Left lobe of liver (tissue), 2 donors: ENCODE data around the gene TAAR9. TPM values are rescaled to one million over a fixed set of nuclear protein-coding genes. Genes with fewer than 3 reads are reported as not detected.
"Not testable (repeated sequence)": the region's sequence is repeated elsewhere in the genome, so short reads cannot be mapped to it uniquely, and the experiment has no call there.

Source experiments
- ATAC-seq: fragments of 200-7000 bp; cut with Tn5 transposase; one replicate; pipeline ENCODE4 v1.9.1; 2020; ENCODE audit warnings: mild to moderate bottlenecking, moderate library complexity
- DNase-seq: peaks from one replicate; pipeline ENCODE4 v3.0.0-alpha.2; 2020; ENCODE audit warnings: low spot score
- total RNA-seq: library from RNA; stranded (reverse); gene quantifications from one replicate; pipeline ENCODE4 v1.2.1, GENCODE V29; 2021
- donor health status: DM: no; HTN: no; CAD: no; lungs with moderate emphysema.
- donor health status: DM: no; HTN: yes; CAD: no.

TAAR9 gene
- total RNA-seq, 1 donor from 2014 or later, result not detected

GRCh38 chr6:132513831-132514545 is 24.1 kb upstream of the TAAR9 start:
- DNase-seq (no peak), ATAC-seq (no peak)

GRCh38 chr6:132515386-132515785 is 22.7 kb upstream of the TAAR9 start:
- DNase-seq (no peak), ATAC-seq (no peak)

DNA sequence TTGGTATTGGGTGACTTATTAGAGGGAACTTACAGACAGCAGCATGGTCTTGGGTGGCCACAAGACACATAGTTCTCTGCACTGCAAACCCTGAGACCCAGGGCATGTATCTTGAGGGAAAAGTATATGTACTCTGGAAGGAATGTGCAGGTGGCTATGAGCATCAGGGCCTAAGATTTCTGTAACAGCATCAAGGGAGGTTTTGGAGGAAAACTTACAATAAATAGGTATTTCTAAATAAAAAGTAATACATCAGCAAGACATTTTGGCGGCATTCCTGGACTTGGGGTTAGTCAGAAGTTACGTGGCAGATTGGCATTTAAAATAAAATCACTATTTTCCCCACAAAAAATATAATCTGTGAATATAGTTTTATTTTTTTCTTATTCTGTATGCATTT is 17.1 kb upstream of the TAAR9 start:
- no peak for ATAC-seq
- no peak for DNase-seq

- DNase-seq, result no peak
- ATAC-seq, result no peak
Observed at GRCh38 chr6:132524646-132525045, 13.4 kb upstream of the TAAR9 start.

GRCh38 chr6:132525866-132526265 is 12.2 kb upstream of the TAAR9 start:
- no peak for ATAC-seq
- DNase-seq, result no peak

GRCh38 chr6:132526461-132526860 is 11.6 kb upstream of the TAAR9 start:
- ATAC-seq (no peak), DNase-seq (no peak)

- no peak for DNase-seq
- ATAC-seq, result no peak
Observed at GRCh38 chr6:132527791-132528190, 10.3 kb upstream of the TAAR9 start.

DNA sequence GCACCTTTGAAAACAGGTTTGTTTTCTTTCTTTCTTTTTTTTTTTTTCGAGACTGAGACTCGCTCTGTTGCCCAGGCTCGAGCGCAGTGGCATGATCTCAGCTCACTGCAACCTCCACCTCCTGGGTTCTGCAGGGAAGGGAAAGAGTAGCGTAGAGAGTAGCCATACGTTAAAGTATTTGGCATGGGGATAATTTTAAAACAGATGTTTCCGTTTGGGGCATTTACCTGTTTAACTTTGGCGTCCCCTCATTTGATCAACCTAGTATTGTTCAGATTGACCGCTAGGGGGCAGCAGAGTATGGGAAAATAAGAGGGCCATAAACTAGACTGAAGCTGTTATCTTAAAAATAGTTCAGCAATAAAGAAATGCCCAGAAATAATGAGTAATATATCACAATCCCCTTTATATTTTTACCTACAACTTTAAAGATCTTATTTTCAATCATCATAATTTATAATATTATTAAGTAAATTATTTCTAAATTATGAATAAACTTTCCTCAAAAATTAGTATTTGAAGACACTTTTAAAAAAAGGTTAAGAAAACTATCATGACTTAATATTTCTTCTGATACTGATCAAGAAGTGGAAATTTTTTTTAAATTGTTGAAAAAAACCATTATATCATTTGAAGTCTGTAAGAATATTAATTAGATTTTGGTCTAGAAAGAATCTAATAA is 7.6 kb upstream of the TAAR9 start:
- peak; percentile 95 for ATAC-seq
- DNase-seq, result peak; percentile 60

- ATAC-seq, DNase-seq: not testable (repeated sequence)
Observed at GRCh38 chr6:132534546-132534945, 3.5 kb upstream of the TAAR9 start.

DNA sequence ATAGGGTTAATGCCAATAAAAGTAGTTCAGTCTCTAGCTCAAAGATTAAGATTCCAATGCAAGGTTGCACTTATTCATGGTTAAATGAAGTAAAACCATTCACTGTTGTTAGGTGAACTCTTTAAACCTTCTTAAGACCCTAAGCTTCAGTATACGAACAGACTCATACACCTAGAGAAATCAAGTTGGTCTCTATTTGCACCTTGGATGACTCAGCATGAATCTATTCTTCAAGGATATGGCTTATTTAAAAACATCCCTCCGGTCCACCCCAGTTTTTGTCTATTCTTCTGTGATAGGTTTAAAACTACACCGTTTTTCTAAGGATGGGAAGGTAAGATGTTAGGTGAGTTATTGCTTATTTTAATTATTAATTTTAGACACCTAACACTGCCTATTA is 932 bp upstream of the TAAR9 start:
- ATAC-seq (no peak), DNase-seq (no peak)

- DNase-seq, result no peak
- no peak for ATAC-seq
Observed at GRCh38 chr6:132544826-132545225, 6.7 kb downstream of the TAAR9 start.

- DNase-seq (no peak), ATAC-seq (no peak)
Observed at GRCh38 chr6:132548746-132549463, 10.8 kb downstream of the TAAR9 start.

- no peak for ATAC-seq
- no peak for DNase-seq
Observed at GRCh38 chr6:132551214-132551613, 13.1 kb downstream of the TAAR9 start.

- DNase-seq (no peak), ATAC-seq (no peak)
Observed at GRCh38 chr6:132552372-132552771, 14.3 kb downstream of the TAAR9 start, which contains the start of gene TAAR8. TSS of gene TAAR8 (plus strand) at chr6:132552672. CDS start at chr6:132552693, 21 bp downstream.

- not testable (repeated sequence) for ATAC-seq, DNase-seq
Observed at GRCh38 chr6:132560087-132560486, 22.0 kb downstream of the TAAR9 start.

DNA sequence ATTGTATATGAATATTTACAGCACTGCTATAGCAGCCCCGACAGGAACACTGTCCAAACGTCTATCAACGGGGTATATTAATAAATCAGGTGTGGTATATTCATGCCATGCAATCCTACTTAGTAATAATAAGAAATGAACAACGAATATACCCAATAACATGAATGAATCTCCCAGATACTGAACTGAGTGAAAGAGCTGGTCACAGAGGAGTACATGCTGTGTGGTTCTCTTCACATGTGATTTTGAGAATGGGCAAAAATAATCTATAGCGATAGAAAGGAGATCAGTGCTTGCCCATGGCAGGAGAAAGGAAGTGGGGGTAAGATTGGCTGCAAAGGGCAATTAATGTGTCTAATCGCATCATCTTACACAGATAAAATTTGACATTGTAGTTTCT is 28.3 kb downstream of the TAAR9 start:
- no peak for DNase-seq

GRCh38 chr6:132567566-132567965 is 29.5 kb downstream of the TAAR9 start:
- DNase-seq (no peak), ATAC-seq (no peak)

More for the DNA sequence above, 28.3 kb downstream of the TAAR9 start:
- ATAC-seq, result no peak

DNA sequence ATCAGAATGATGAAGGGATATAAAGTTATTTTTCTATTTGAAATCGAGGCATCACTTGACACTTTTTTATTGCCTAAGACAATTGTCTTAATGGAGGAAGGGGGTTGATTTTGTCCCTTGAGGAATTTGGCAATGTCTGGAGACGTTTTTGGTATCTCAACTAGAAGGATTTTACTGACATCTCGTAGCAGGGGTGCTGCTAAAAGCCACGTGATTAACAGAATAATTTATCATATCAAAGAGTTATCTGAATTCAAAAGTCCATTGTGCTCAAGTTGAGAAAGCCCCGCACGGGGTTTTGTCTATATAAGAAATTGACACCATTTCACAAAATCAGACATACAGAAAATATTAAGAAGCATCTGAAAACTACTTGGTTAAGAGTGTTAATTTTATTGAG is 30.5 kb downstream of the TAAR9 start:
- no peak for ATAC-seq
- no peak for DNase-seq

DNA sequence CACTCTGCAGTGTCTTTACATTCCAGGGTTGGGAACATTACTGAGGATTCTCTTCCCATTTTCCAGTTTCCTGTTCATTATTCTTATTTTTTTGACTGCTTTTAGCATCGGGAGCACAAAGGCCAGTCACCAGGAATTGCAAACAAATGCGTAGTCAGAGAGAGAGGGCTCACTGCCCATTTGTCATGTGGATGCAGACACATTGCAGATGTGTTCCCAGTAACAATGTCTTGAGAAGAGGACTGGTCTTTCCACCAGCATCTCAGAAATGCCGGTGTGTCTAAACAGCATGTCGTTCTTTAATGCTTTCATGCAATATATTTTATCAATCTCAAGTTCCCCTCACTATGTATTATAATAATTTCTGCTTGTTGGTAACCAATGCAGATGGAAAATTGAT is 31.1 kb downstream of the TAAR9 start:
- ATAC-seq (no peak), DNase-seq (no peak)

DNA sequence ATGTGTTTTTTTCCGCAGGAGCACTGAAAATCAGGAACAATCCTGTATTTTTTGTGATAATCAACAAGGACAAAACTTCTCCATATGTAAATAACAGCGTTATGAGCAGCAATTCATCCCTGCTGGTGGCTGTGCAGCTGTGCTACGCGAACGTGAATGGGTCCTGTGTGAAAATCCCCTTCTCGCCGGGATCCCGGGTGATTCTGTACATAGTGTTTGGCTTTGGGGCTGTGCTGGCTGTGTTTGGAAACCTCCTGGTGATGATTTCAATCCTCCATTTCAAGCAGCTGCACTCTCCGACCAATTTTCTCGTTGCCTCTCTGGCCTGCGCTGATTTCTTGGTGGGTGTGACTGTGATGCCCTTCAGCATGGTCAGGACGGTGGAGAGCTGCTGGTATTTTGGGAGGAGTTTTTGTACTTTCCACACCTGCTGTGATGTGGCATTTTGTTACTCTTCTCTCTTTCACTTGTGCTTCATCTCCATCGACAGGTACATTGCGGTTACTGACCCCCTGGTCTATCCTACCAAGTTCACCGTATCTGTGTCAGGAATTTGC is 32.2 kb downstream of the TAAR9 start, which contains the start of gene TAAR6:
TAAR6 (plus strand) TSS at position 102 of the 557 bp plus-strand sequence; CDS start at position 102, 0 bp downstream.
- DNase-seq (no peak), ATAC-seq (no peak)

DNA sequence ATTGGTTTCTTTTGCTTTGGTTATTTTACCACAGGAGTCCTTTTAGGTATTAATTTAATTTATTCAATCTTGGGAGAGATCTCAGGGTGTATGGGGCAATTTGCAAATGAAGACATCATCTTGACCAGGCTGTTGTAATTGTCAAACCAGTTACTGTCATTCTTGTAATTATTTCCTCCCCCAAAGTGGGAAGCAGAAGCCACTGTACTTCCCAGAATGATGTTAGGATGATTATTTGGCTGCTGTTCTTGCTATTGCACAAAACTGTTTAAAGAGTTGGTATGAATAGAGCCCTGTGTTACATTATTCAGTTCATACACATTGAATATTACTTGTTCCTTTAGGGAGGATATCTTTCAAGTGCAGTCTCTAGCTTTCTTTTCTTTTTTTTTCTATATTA is 33.7 kb downstream of the TAAR9 start:
- no peak for ATAC-seq
- DNase-seq, result no peak
